OCI-LY3 (cell line): ENCODE data around the gene FCHSD2.

Experiments used
- H2AFZ ChIP-seq: fragments of 200-600, 300-600 bp; shearing (Covaris generic); 2 replicates; pipeline ENCODE4 v1.6.0; 2014; ENCODE audit warnings: antibody characterized with exemption, low read depth, low read length
- H3K27ac ChIP-seq: fragments of 200-600, 300-600 bp; sonication (generic); 2 replicates; pipeline ENCODE4 v1.5.1; 2014; ENCODE audit warnings: mild to moderate bottlenecking, low read length, moderate library complexity, mixed read lengths
- H3K27me3 ChIP-seq: fragments of 200-600, 300-600 bp; sonication (generic); 2 replicates; pipeline ENCODE4 v1.6.1; 2014; ENCODE audit warnings: low read depth, low read length, mixed read lengths
- H3K36me3 ChIP-seq: fragments of 200-600, 300-600 bp; sonication (generic); replicated peaks from 2 replicates; pipeline ENCODE3; 2014; ENCODE audit warnings: low read depth, low read length, mixed read lengths
- H3K4me1 ChIP-seq: fragments of 300-600, 200-600 bp; sonication (generic); 2 replicates; pipeline ENCODE4 v1.6.1; 2014; ENCODE audit warnings: low read length, mixed read lengths
- H3K4me2 ChIP-seq: fragments of 200-600, 300-600 bp; sonication (generic); 2 replicates; pipeline ENCODE4 v1.6.1; 2014; ENCODE audit warnings: low read length, mixed read lengths
- H3K4me3 ChIP-seq: fragments of 300-600, 200-600 bp; sonication (generic); 2 replicates; pipeline ENCODE4 v1.5.1; 2014; ENCODE audit warnings: antibody characterized with exemption, mild to moderate bottlenecking, low read length, moderate library complexity
- H3K79me2 ChIP-seq: fragments of 300-600, 200-600 bp; shearing (Covaris generic); 2 replicates; pipeline ENCODE4 v1.6.1; 2014; ENCODE audit warnings: mild to moderate bottlenecking, low read length, mixed read lengths
- H3K9ac ChIP-seq: fragments of 300-600, 200-600 bp; shearing (Covaris generic); 2 replicates; pipeline ENCODE4 v1.6.0; 2014; ENCODE audit warnings: mild to moderate bottlenecking, low read length, moderate library complexity
- H3K9me3 ChIP-seq: fragments of 200-600, 300-600 bp; shearing (Covaris generic); 2 replicates; pipeline ENCODE4 v1.6.1; 2014; ENCODE audit warnings: low read length, mixed read lengths; ENCODE audit not compliant: insufficient read depth
- H4K20me1 ChIP-seq: fragments of 200-600, 300-600 bp; sonication (generic); 2 replicates; pipeline ENCODE4 v1.6.1; 2016; ENCODE audit warnings: low read length, mixed read lengths; ENCODE audit not compliant: insufficient read depth
- EZH2phosphoT487 ChIP-seq: fragments of 200-600 bp; shearing (Covaris generic); IDR thresholded peaks from 2 replicates; pipeline ENCODE4 v1.6.1; 2018; ENCODE audit warnings: antibody characterized with exemption, mixed run types, low read depth
- TF ChIP-seq, protein P1 (sequence below): fragments of 200-600, 300-600 bp; sonication (generic); IDR thresholded peaks from 2 replicates; pipeline ENCODE4 v1.5.1; 2014; ENCODE audit warnings: antibody characterized with exemption, low read length, low read depth

Gene FCHSD2

GRCh38 chr11:72799441-72799840, 342.7 kb downstream of the FCHSD2 start:
- Histone ChIP-seq H3K9me3 (no peaks in the 10 kb centered on the region), H3K4me1 (peaks cover 4% of the 10 kb centered on the region), H2AFZ (no peak overlapping the region), H3K27me3 (no peaks in the 10 kb centered on the region), H3K36me3 (no peaks in the 10 kb centered on the region), H3K27ac (no peak overlapping the region), H3K79me2 (no peaks in the 10 kb centered on the region), H3K4me3 (no peak overlapping the region), H3K4me2 (no peak overlapping the region), H3K9ac (no peak overlapping the region), H4K20me1 (no peaks in the 10 kb centered on the region)
- TF ChIP-seq, protein P1, sequence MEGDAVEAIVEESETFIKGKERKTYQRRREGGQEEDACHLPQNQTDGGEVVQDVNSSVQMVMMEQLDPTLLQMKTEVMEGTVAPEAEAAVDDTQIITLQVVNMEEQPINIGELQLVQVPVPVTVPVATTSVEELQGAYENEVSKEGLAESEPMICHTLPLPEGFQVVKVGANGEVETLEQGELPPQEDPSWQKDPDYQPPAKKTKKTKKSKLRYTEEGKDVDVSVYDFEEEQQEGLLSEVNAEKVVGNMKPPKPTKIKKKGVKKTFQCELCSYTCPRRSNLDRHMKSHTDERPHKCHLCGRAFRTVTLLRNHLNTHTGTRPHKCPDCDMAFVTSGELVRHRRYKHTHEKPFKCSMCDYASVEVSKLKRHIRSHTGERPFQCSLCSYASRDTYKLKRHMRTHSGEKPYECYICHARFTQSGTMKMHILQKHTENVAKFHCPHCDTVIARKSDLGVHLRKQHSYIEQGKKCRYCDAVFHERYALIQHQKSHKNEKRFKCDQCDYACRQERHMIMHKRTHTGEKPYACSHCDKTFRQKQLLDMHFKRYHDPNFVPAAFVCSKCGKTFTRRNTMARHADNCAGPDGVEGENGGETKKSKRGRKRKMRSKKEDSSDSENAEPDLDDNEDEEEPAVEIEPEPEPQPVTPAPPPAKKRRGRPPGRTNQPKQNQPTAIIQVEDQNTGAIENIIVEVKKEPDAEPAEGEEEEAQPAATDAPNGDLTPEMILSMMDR = no peak
- no peak for TF ChIP-seq EZH2phosphoT487

DNA sequence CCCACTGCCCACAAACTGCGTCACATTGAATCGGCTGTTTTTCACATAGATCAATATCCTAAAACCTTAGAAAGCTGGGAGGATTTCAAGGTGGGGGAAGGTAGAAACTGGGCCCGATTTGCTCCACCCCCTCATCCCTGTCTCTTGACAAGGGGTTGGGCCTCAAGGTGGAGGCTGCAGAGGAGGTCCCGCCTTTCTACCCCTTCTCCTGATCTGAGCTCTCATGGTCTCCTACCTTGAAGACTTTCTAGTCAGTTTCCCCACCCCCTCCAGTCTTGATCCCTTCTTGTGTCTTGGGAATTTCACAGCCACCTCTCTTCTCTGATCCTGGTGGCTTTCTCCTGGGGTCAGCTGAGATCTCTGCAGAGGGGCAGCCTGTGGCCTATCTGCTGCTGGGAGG, 343.8 kb downstream of the FCHSD2 start:
- H3K4me3 ChIP-seq = no peak overlapping the region
- no peak for TF ChIP-seq EZH2phosphoT487
- TF ChIP-seq, protein P1 = no peak
- H3K4me2 ChIP-seq = no peak overlapping the region
- H3K9ac ChIP-seq = no peak overlapping the region
- no peak overlapping the region for H2AFZ ChIP-seq
- no peaks in the 10 kb centered on the region for H3K79me2 ChIP-seq
- no peaks in the 10 kb centered on the region for H3K9me3 ChIP-seq
- H3K4me1 ChIP-seq = peaks cover 7% of the 10 kb centered on the region
- H3K27me3 ChIP-seq = no peaks in the 10 kb centered on the region
- H4K20me1 ChIP-seq = no peaks in the 10 kb centered on the region
- H3K36me3 ChIP-seq = no peaks in the 10 kb centered on the region
- no peak overlapping the region for H3K27ac ChIP-seq

- H3K36me3 ChIP-seq = no peaks in the 10 kb centered on the region
- no peak for TF ChIP-seq EZH2phosphoT487
- TF ChIP-seq, protein P1 = peak; percentile 98
- H3K79me2 ChIP-seq = no peaks in the 10 kb centered on the region
- H3K27me3 ChIP-seq = no peaks in the 10 kb centered on the region
- H3K27ac ChIP-seq = peak within 1 kb of the TSS; percentile 70
- peak within 1 kb of the TSS; percentile 93 for H2AFZ ChIP-seq
- peaks cover 18% of the 10 kb centered on the region for H3K4me1 ChIP-seq
- H3K9ac ChIP-seq = peak within 1 kb of the TSS; percentile 79
- no peaks in the 10 kb centered on the region for H4K20me1 ChIP-seq
- no peaks in the 10 kb centered on the region for H3K9me3 ChIP-seq
- H3K4me3 ChIP-seq = peak within 1 kb of the TSS; percentile 85
- H3K4me2 ChIP-seq = peak within 1 kb of the TSS; percentile 94
Measured at GRCh38 chr11:72793425-72794367, 348.4 kb downstream of the FCHSD2 start, which contains the start of gene STARD10. TSS of gene STARD10 (minus strand) at chr11:72794047. CDS start at chr11:72781181, 12,866 bp downstream.

GRCh38 chr11:72793076-72793424, 349.1 kb downstream of the FCHSD2 start:
- peak overlapping the region; percentile 93 for H2AFZ ChIP-seq
- peak overlapping the region; percentile 85 for H3K4me3 ChIP-seq
- peak overlapping the region; percentile 55 for H3K27ac ChIP-seq
- H4K20me1 ChIP-seq = no peaks in the 10 kb centered on the region
- TF ChIP-seq, protein P1 = no peak
- no peak for TF ChIP-seq EZH2phosphoT487
- no peaks in the 10 kb centered on the region for H3K36me3 ChIP-seq
- peak overlapping the region; percentile 94 for H3K4me2 ChIP-seq
- peak overlapping the region; percentile 71 for H3K9ac ChIP-seq
- no peaks in the 10 kb centered on the region for H3K79me2 ChIP-seq
- no peaks in the 10 kb centered on the region for H3K9me3 ChIP-seq
- peaks cover 20% of the 10 kb centered on the region for H3K4me1 ChIP-seq
- no peaks in the 10 kb centered on the region for H3K27me3 ChIP-seq
